ENCODE results near the gene SLC17A5.

- TF ChIP-seq CTCF (IDR thresholded peaks at IDR 0.05; ENCODE audit: extremely low read depth in 1 of 2, insufficient read depth in 1 of 2, low read depth in 1 of 2, low read length in 2 of 2) (no peak), POLR2A (IDR thresholded peaks at IDR 0.05; ENCODE audit: low read depth, low read length) (no peak), POLR2AphosphoS5 (IDR thresholded peaks at IDR 0.05; ENCODE audit: insufficient read depth, low read depth, low read length) (no peak), FOS (IDR thresholded peaks at IDR 0.05; ENCODE audit: borderline replicate concordance, insufficient read depth, low read length) (no peak), EZH2 (IDR thresholded peaks at IDR 0.05; ENCODE audit: borderline replicate concordance, low read depth, low read length, severe bottlenecking) (no peak), MAX (IDR thresholded peaks at IDR 0.05; ENCODE audit: insufficient read depth, insufficient read length) (no peak)
These were observed 5.6 kb downstream of the SLC17A5 start for GRCh38 chr6:73648166-73648565.
